Inferior parietal cortex (tissue), 1 donor: ENCODE results near the gene HMGA1.
A peak's percentile ranks its signal among the peaks of the same experiment; 100 is the strongest.
"Not testable (repeated sequence)": the region's sequence is repeated elsewhere in the genome, so short reads cannot be mapped to it uniquely, and the experiment has no call there.

Source experiments
- DNase-seq: peaks from one replicate; pipeline ENCODE4 v3.0.0-alpha.2; 2016; ENCODE audit errors: extremely low spot score

The HMGA1 gene

DNA sequence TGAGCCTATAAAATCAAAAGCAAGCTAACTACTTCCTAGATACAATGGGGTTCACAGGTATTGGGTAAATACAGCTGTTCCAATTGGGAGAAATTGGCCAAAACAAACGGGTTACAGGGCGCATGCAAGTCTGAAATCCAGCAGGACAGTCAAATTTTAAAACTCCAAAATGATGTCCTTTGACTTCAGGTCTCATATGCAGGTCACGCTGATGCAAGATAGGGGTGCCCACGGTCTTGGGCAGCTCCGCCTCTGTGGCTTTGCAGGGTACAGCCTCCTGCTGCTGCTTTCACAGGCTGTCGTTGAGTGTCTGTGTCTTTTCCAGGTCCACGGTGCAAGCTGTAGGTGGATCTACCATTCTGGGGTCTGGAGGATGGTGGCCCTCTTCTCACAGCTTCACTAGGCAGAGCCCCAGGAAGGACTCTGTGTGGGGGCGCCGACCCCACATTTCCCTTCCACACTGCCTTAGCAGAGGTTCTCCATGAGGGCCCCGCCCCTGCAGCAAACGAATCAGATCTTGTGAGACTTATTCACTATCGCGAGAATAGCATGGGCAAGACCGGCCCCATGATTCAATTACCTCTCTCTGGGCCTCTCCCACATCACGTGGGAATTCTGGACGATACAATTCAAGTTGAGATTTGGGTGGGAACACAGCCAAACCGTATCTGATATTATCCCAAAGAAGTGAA is 24.0 kb downstream of the HMGA1 start:
- DNase-seq = no peak

DNA sequence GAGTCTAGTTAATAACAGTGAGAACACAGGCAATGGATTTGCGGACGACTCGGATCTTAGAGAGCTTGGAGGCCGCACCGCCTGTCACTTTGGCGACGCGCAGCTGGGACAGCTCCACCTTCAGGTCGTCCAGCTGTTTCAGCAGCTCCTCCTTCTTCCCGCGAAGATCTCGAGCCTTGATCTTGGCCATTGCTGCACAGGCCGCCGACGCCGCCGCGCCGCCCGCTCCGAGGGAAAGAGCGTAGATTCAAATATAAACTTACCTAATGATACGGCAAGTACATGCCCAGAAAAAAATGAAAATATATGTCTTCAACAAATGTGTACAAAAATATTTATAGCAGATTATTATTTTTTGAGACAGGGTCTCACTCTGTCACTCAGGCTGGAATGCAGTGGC is 26.8 kb downstream of the HMGA1 start:
- DNase-seq = not testable (repeated sequence)

DNA sequence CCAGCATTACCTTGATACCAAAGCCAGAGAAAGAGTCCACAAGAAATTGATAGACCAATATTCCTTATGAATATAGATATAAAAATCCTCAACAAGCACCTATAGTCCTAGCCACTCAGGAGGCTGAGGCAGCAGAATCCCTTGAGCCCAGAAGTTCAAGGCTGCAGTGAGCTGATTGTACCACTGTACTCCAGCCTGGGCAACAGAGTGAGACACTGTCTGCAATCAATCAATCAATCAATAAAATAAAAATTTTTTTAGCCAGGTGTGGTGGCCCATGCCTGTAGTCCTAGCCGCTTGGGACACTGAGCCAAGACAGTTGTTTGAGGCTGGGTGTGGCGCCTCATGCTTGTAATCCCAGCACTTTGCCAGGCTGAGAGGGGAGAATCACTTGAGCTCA is 31.1 kb downstream of the HMGA1 start:
- DNase-seq = no peak

DNA sequence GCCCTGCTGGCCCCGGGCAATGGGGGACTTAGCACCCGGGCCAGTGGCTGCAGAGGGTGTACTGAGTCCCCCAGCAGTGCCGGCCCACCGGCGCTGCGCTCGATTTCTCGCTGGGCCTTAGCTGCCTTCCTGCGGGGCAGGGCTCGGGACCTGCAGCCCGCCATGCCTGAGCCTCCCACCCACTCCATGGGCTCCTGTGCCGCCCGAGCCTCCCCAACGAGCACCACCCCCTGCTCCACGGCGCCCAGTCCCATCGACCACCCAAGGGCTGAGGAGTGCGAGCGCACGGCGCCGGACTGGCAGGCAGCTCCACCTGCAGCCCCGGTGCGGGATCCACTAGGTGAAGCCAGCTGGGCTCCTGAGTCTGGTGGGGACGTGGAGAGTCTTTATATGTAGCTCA is 32.5 kb downstream of the HMGA1 start:
- DNase-seq = not testable (repeated sequence)

DNA sequence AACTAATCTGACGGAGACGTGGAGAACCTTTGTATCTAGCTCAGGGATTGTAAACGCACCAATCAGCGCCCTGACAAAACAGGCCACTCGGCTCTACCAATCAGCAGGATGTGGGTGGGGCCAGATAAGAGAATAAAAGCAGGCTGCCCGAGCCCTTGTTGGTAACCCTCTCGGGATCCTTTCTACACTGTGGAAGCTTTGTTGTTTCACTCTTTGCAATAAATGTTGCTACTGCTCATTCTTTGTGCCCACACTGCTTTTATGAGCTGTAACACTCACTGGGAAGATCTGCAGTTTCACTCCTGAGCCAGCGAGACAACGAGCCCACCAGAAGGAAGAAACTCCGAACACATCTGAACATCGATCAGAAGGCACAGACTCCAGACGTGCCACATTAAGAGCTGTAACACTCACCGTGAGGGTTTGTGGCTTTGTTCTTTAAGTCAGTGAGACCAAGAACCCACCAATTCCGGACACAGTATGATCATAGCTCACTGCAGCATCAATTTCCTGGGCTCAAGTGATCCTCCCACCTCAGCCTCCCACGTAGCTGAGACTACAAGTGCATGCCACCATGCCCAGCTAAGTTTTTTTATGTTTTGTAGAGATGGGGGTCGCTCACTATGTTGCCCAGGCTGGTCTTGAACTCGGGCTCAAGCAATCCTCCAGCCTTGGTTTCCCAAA is 33.1 kb downstream of the HMGA1 start:
- not testable (repeated sequence) for DNase-seq

DNA sequence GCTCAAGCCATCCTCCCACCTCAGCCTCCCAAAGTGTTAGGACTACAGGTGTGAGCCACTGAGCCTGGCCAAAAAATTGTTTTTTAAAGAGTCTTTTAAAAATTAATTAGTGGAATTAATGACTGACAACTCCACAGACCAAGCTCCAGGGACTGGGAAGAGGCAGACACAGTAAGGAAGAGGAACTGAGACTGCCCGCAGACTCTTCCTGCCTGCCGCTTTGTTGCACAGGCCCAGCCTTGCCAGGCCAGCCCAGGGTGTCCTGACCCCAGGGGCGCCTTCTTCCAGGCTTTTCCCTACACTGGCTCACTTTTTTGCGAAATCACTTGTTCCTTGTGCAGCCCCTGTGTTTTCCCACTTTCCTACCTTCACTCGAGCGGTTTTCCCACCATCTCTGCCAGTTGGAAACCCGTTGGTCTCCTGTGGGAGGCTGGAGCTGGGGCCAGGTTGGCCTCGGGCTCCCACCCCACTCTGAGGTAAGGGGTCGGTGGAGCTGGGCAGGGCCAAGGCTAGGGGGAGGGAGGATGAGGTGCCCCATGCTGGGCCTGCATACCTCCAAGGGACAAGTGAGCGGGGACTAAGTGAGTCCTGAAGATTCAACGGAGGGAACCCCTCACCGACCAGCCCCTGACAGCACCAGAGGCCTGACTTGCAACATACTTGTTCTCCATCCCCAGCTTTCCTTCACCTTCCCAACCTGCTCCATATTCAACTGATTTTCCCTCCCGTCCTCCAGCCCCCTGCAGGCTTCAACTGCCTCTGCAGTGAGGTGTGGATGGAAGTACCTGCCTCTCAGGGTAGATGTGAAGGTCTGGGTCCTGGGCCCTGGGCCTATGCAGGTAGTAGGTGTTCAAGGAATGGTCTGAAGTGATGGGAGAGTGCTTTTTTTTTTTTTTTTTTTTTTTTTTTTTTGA is 35.6 kb downstream of the HMGA1 start:
- no peak for DNase-seq

DNA sequence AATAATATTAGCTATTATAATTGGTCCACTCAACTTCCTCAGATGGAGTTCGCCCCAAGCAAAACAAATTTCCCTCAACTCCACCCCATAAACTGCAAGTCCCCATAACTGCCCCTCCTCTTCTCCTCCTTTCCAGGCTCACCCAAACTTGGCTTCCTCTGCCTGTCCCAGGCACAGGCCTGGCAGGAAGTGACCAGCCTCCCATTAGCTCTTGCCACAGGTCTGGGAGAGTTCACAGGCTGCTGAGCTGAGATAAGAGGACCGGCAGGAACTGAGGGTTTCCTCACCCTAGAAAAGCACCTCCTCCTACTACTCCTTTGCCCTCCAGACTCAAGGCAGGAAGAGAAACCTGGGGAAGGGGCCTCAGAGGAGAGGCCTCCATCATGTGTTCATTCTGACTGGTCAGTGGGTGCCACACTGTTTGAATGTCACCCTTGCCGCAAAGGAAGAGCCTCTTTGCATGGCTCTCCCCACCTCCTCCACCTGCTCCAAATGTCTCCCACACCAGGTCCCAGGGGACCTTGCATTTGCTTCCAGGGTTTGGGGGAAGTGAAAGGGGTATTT is 36.7 kb downstream of the HMGA1 start:
- DNase-seq = peak; percentile 46

DNA sequence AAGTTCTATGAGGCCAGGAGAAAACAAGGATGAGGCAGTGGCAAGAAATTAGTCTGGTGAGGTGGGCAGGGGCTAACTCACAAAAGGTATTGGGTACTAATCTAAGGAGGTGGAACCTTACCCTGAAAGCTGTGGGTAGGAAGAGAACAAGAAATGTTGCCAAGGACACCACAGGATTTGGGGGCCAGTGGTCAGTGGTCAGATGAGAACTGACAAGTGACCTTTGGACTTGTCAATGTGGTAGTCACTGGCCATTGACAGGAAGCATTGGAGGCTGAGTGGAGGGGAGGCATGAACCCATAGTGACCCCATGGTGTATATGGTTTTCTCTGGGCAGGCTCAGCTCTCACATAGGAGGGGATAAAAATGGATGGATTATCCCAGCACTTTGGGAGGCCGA is 37.5 kb downstream of the HMGA1 start:
- no peak for DNase-seq

DNA sequence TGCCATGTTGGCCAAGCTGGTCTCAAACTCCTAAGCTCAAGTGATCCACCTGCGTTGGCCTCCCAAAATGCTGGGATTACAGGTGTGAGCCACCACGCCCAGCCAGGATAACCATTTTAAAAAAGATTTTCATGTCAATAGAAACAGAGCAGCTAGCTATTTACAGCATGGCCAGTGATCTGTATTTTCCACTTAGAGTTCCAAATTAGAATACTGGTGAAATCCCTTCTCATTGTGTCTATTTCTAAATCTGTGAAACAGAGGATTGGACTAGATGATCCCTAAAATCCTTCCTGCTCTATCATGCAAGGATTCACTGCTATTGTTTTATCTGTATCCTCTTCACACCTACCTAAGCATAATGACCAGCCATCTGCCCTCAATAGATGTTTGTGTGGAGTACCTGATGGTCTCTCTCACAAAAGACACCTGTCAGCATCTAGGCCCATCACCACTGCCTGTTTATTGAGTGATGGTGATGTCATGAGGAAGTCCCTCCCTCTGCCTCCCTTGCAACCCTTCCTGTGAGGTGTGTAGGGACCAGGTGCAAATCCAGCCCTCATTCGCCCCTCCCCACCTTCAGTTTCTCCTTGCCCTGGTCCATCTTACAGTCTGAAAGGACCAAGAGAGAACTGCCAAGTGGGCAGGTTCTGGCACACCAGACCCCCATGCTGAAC is 38.6 kb downstream of the HMGA1 start:
- no peak for DNase-seq

DNA sequence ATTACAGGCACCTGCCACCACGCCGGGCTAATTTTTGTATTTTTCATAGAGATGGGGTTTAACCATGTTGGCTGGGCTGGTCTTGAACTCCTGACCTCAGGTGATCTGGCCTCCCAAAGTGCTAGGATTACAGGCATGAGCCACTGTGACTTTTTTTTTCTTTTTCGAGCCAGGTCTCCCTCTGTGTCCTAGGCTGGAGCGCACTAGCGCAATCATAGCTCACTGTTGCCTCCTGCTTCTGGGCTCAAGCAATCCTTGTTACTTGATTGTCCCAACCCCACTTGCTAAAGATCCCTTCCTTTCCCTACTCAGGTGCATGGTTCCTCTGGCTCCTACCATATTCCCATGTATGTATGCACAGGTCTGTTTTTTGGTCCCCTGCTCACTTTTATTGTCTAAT is 39.5 kb downstream of the HMGA1 start:
- no peak for DNase-seq

DNA sequence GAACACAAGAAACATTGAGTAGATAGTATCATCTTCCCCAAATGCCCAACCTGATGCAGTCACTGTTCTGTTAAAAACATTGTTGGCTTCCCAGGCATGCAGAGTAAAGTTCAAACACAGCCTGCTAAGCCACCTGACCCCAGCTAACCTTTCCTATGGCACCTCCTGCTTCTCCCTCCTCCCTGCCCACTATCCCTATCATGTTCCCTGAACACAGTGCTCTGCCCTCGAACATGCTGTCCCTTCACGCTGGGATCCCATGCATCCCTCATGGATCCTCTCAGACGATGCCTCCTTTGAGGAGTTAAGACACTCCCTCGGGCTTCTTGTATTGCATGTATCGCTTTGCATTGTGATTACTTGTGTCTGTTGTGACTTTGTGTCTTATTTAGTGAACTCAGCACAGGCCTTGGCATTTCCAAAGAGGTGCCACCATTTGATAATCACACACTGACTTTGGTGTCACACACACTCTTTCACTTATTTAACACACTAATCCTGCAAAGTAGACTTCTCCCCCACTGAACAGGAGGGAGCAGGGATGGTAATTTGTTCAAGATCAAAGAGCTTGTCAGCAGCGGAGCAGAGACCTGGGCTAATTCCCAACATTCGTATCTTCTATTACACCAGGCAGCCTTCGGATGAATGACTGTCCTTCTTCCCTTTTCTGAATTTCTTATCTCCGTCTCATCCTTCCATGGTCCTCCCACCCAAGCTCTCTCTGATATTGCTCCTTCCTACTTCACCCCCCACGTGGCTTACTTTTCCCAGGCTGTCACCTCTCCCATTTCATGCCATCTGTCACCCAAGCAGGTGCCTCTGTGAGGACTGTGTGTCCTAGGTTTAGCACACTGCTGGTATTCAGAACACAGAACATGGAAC is 40.4 kb downstream of the HMGA1 start:
- DNase-seq = no peak

DNA sequence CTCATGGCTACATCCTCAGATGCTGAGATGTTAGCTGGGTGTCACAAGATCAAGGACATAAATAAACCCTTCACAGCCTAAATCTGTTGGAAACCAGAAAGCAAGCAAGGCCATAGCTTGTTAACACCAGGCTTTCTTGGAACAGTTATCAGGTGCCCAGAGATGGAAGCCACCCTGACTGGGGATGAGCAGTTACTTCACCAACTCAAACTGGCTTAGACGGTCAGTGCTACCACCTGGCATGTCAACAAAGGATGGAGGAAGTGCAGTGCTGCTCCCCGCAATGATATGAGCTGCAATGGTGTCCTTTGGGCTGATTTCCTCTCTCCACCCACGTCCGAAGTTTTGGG is 41.1 kb downstream of the HMGA1 start:
- no peak for DNase-seq

DNA sequence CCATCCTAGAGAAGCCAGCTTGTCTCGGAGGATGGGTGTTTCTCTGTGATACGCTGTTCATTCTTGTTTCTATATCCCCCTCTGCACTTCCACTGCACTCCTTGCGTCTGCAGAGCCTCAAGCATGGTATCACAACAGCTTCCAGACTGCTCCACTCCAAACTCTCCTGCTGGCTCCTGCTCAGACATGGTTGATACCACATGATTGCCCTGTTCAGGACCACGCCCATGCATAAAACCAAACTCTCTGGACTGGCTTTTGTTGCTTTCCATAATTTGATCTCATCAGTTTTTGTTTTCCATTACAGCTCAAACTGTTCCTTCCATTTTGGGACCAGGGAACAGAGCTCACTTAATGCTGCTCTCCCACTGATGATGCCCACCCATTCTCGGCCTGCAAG is 42.2 kb downstream of the HMGA1 start:
- DNase-seq = no peak

DNA sequence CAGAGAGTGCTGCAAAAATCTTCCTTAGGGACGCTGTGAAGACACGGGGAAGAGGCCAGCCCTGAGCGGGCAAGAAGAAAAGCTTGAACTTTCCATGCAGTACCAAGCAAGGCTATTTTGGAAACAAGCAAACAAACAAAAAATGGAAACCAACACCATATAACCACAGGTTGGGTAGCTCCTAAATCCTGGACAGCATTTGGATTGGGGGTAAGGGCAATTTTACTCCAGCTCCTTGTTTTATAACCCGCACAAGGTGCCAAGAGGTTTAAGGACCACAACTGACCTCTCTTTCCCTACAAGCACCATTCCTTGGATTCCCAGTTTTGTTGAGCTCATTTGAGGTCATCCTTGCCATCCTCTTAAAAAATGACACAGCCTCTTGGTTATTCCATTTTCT is 43.5 kb downstream of the HMGA1 start:
- DNase-seq = no peak

DNA sequence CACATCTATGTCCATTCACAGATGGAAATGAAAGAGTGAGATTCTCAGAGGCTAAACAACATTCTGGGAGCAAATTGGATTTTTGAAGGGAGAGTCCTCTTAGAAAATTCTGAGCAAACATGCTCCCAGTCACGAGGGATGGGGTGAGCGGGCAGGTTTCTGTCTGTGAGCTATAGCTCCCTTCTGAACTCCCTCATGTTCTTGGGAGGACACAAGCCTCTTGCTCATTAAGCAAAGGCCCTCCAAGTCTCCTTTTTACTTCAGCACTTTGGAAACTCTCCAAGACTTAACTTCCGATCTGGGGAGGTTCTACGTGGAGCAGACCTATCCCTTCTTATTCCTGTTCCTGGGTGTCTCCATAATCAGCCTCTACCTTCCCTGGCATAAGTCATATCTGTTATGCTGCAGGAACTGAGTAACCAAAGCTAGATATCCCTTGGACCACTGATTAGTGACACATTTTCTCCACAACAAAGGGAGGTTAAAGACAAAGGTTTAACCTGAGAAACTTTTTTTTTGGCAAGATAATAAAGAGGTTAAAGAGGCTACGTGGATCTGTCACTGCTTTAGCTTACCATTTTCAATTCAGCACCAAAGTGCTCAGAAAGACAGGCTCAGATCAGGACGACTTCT is 45.1 kb downstream of the HMGA1 start:
- DNase-seq = no peak

DNA sequence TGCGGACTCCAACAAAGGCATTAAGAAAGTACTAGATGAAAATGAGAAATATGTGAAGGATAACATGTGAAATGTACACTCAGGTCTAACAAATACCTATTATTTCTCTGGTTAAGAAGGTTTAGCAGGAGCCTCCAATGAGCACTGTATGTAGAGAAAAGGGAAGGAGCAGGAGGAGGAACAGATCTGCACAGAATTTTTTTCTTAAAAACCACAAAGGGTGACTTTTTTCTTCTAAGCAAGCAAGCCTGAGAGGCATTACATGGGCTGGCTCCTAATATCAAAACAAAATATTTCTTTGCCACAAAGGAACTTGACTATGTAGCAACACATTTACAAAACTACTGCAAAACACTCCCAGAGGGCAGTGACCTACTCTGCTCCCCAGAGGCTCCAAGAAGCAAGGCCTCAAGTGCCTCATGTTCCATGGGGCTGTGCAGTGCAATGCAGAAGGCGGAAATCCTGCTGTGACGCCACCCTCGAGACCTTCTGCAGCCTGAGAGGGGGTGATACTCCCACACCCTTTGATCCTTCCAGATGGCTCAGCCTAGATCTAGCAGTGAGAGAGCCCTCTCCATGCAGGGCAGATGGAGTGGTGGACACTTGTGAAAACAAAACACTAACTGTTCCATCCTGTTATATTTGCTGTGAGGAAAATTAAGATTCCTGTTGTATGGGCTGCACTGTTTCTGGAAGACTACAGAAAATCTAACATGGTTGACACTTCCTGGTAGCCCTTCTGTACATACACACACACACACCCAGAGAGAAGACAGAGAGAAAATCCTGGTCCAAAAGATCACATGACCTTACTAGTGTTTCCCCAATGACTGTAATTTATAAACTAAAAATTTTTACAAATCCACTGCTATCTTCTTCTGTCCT is 48.1 kb downstream of the HMGA1 start:
- DNase-seq = peak; percentile 49

DNA sequence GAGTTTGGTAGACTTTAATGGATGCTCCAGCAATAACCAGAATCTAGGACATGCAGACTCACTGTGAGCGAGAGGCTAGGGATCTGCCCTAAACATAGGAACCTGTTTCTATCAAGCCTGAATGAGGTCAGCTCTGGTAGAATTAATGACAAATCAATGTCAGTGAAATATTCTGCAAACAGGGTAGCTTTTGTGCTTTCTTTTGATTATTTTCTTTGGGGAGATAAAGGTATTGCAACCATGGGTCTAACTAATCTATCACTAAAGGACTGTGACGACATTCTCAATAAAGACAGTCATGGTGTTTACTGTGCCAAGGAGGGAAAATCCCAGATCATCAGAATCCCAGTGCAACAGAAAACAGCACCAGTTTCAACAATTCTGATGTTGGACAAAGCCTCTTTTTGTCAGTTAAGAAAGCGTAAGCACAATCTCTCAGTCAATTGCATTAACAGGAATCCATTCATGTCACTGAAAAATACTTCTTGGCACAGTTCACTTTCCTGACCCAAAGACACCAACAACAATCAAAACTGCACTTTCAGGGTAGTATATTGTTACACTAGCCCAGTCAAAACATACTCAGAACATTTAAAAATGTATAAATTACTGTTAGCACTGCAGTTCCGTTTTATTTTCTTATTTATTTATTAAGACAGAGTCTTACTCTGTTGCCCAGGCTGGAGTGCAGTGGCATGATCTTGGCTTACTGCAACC is 48.9 kb downstream of the HMGA1 start:
- peak; percentile 59 for DNase-seq

DNA sequence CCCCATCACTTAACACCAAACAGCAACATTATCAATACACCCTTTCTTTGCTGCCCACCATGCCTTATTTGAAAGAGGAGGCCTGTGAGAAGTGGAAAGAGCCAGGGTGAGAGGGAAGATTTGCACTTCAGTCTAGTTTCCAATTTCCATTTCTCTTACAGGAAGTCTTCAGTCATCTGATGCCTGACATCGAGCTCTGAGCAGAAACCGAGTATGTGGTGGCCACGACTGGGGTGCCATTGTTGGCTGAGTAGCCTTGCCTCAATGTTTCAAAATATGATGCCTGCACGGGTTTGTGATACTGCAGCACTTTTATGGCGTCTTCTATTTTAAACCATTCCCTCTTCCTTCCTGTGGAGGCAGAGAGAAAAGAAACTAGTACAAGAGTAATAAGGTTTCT is 51.9 kb downstream of the HMGA1 start:
- DNase-seq = no peak

DNA sequence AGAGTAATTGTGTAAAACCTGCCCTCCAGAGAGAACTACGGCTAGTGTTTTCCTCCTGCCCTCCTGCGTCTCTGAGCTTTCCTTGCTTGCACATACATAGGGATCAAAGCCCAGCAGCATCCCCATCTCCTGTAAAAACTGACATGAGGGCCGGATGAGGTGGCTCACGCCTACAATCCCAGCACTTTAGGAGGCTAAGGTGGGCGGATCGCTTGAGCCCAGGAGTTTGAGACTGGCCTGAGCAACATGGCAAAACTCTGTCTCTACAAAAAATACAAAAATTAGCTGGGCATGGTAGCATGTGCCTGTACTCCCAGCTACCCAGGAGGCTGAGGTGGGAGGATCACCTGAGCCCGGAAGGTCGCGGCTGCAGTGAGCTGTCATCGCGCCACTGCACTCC is 52.5 kb downstream of the HMGA1 start:
- no peak for DNase-seq
